ENCODE data around the gene ACBD4.
A peak's percentile ranks its signal among the peaks of the same experiment; 100 is the strongest.

The ACBD4 gene

DNA sequence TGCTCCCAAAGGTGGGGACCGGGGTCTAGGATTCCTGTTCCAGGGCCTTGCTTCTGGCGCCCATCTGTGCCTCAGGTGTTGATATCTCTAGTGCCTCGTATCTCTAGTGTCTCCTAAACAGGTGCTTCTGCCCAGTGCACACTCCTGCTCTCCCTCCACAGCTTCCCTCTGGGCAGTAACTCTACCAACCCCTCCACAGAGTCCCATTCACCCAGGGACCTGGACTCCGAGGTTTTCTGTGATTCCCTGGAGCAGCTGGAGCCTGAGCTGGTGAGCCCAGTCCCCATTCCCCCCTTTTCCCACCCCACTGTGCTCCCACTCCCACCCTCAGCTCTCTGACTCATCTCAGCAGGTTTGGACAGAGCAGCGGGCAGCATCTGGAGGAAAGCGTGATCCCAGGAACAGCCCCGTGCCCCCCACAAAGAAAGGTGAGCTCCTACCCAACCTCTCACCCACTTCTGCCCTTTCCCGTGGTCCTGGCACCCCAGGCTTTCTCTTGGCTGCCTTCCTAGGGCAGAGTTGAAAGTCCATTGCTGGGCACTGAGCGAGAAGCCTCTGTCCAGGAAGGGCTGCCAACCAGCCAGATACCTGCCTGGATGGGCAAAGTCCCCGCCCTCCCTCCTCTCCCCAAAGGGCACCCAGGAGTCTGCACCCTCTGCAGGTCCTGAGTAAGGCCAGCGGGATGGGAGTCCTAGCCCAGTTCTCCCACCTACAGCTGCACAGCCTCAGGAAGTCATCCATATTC, 2.2 kb downstream of the ACBD4 start:
- no peak for DNase-seq

DNA sequence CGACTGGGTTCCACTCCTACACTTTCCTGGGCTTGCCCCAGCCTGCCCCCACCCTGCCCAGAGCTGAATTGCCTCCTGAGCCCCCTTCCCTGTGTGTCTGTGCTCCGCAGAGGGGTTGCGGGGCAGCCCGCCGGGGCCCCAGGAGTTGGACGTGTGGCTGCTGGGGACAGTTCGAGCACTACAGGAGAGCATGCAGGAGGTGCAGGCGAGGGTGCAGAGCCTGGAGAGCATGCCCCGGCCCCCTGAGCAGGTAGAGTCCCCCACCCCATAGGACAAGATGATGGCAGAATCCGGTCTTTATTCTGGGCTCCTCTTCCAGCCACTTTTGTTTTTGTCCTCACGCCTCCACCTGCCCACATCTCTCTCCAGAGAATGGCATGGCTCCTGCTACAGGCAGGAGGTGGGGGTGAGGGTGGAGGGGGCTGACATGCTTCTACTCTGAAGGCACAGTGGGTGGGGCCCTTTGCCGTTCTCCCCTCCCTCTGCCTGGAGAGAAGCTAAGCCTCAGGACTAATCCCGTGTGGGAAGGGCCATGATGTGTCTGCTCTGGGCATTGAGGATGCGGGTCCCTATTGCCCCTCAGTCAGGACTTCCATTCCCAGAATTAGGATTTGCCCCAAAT, 3.5 kb downstream of the ACBD4 start:
- DNase-seq, result no peak

DNA sequence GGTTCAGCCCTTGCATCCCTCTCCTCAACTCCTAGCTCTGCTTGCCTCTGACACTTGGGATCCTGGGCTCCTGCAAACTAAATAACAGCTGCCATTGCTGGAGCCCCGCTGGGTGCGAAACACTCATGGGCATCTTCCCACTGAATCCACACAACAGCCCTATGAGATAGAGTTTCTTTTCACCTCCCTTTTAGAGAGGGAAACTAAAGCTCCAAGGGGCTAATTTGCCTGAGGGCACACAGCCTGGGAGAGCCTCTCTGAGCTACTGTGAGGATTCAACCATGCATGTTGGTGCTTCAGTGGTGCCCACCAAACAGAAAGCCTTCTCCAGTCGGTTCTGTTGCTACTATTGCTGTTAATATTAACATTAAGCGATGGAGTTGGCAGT, 4.0 kb downstream of the ACBD4 start:
- DNase-seq, result no peak

DNA sequence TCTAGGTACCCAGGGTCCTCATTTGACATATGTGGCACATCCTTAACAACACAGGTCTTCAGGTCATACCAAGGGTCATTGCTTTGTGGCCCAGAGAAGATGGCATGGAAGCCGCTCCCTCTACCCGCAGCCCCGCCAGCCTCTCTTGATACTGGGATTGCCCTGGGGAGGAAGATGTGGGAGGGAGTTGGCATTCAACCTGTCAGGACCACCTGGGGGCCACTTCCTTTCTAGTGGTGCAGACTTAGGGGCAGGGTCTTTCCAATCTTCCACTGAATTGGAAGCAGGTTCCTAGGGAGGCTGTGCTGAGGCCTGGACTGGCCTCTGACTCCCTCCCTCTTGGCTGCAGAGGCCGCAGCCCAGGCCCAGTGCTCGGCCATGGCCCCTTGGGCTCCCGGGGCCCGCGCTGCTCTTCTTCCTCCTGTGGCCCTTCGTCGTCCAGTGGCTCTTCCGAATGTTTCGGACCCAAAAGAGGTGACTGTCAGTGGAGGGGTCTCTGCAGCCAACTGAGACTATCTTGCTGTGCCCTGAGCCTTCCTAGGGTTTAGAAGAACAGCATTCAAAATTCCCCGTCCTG, 7.7 kb downstream of the ACBD4 start:
- no peak for DNase-seq

DNA sequence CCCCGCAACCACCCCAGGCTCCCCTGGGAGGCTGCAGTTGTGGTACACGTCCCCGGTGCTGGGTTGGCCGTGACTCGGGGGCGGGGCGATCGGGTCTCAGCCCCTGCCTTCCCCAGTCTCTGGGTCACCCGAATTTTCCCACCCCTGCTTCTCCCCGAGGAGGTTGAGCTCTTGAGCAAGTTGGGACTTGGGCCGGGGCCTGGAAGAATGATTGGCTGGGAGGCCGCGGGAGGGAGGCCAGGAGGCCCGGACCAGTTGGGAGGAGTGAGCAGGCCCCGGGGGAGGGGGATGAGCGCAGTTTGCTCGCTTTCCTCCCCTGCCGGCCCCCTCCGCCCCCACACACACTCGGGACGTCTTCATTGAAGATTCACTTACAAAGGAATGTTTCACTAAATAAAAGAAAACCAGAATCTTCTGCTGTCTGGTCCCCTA, 8.3 kb downstream of the ACBD4 start:
- peak in 3 of 4 experiments; percentile 32 to 53 (median 44) for DNase-seq

DNA sequence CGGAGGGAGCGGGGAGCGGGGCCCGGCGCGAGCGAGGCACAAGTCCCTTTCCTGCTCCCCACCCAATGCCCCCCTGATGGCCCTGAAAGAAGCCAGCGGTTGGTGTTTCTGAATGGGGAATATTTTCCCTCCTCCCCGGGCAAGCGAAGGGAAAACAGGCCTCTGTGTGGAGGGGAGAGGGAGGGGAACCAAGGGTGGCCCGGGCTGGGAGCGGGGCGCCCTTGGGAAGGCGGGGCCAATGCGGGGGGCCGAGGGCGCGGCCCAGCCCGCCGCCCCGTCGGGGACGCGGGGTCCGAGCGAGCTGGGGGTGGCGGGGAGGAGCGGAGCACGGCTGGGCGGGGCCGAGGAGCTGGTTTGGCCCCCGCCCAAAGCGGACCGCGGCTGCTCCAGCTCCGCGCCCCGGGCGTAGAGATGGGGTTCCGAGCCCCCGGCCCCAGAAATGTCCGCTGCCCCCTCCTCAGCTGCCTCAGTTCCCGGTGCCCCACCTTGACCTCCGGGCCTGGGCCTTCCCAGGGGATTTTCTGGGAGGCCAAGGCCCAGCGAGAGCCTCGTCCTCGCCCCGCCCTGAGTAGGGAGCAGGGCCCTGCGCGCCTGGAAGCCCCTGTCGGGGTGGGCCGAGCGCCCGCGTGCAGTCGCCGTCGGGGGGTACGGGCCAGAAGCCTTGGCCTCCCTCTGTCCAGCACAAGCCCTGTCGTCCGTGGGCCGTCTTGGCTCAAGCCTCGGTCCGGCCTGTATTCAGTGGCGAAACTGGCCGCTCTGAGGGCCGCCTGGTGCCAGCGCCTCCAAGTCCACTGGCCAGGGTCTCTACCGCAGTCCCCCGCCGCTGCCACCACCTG, 8.9 kb downstream of the ACBD4 start:
- peak in 2 of 4 experiments; percentile 33 to 45 for DNase-seq

DNA sequence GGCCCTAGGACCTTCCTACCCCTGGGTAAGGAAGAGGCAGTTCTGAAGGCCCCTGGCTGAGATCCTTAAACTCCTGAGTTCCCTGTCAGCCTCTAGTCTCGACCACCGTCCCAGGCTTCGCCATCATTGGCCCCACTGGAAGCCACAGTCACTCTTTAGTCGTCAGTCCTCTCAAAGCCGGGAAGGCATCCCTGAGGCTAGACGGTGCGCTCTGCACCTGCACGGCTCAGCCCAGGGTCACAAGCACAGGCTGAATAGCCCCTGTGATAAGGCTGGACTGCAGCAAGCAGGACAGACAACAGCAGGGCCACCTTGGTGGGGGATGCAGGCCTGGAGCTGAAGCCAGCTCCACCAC, 9.5 kb downstream of the ACBD4 start:
- no peak for DNase-seq

DNA sequence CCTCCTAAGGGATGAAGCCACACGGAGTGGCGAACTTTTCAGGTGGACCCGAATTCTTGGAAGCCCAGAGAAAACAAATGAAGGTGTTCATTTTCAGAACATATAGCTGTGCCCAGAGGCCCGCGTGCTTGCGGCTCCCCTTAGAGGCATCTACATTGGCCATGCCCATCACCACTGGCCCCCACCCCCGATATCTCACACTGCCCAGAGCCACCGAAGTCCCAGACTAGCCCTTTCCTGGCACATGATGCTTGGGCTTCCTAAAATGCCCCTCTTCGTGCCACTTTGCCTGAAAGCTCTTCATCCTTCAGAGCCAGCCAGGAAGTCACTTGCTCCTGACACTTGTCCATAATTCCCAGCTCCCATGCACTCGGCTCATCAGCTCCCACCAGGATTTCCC, 10.7 kb downstream of the ACBD4 start:
- DNase-seq, result no peak

DNA sequence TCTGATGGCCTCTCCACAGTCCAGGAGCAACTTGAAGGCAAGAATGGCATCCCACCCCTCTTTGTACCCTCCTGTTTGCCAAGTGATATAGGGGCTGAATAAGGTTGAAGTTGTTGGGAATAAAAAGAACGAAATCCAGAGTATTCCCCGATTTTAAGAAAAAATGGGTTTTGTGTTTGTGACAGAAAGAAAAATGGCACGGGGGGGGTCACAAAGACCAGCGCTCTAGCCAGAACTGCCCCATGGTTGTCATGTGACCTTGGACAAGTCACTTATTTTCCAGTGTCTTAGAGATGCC, 11.1 kb downstream of the ACBD4 start:
- DNase-seq, result no peak

DNA sequence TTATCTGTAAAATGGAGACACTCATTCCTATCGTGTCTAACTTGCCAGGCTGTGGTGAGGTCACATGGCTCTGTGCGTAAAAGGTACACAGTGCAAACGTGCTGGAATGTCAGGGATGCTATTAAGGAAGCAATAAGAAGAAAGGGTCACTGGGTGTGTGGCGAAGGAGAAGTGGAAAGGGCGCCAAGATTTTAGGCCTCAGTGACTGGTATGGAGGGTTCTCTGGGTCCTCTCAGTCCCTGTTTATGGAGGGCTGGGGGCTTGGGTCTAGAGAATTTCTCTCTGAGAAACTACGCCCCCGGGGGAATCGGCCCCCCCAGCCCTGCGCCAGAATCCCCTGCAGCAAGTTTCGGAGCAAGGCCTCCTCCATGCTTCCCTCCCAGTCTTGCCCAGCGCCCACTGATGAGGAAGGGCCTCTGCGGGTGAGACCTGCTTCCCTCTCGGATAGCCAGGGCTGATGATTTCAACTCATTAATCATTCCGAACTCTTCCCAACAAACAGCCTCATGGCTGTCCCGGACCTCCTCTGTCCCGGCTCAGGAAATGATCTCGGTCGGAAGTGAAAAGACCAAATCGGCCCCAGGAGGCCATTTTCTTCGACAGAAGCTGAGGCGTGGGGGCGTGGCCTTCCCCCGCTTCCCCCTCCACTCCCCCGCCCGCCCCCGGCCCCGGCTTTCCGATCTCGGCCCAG, 11.5 kb downstream of the ACBD4 start:
- peak; percentile 65 to 83 (median 74) for DNase-seq

DNA sequence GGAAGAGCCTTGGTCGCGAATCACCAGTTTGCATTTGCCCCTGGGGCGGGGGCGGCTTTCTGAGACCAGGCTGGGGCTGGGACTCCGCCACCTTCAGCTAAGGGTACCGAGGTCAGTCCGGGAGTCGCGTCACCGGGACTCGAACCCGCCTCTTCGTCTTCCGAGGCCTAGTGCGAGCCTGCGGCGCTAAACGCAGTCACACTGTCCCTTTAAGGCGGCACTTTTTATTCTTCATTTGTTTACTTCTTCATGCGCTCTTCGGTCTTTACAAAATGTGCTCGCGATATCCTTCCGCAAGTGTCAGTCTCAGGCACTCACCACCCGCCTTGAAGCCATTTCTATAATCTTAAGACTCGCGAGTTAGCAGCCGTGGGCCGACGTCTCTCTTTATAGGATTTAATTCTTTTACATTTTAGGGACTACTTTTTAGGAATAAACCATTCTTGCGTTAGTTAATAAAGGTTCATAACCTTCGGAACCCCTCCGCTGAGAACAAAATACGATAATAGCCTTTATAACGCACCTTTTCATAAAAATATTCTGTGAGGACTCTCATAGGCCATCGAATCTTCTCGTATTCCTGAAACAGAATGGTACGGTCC, 12.2 kb downstream of the ACBD4 start:
- peak; percentile 86 to 94 (median 91) for DNase-seq

DNA sequence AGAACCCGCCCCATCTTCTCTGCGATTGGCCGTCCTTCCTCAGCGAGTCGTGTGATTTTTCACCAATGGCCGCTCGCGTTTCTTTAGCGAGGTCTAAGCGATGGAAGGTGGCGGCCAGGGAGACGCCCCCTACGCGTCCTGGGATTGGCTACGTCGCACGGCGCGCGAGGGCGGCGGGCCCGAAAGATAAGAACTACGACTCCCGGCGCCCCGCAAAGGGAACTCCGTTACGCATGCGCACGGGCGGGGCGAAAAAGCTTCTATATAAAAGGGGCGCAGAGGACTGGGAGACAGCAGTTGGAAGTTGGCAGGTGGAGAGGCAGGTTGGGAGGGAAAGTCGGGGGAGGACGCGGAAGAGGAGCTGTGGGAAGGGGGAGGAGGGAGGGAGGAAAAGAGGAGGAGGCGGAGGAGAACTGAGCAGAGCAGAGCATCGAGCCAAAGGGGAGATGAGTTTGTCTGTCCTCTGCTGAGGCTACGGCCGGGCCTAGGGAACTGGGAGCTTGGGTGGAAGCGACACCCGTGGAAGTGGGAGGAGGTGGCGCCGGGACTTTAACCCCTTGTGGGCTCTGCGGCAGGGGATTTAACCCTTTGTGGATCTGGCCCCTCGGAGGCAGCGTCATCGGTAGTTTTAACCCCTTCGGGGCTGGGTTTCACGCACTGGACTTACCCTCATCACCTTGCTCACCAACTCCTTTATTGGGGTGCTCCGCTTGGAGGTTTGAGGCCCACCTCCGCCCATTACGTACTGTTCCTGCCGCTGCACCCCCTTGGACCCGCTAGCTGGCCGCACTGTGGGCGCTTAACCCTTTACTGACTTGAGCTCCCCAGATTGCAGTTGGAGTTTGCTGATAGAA, 12.9 kb downstream of the ACBD4 start, which contains the start of gene HEXIM1:
TSS of gene HEXIM1 (plus strand) at position 293 of the 854 bp plus-strand sequence. CDS start 716 bp downstream, outside the sequence.
- peak; percentile 100 for DNase-seq

DNA sequence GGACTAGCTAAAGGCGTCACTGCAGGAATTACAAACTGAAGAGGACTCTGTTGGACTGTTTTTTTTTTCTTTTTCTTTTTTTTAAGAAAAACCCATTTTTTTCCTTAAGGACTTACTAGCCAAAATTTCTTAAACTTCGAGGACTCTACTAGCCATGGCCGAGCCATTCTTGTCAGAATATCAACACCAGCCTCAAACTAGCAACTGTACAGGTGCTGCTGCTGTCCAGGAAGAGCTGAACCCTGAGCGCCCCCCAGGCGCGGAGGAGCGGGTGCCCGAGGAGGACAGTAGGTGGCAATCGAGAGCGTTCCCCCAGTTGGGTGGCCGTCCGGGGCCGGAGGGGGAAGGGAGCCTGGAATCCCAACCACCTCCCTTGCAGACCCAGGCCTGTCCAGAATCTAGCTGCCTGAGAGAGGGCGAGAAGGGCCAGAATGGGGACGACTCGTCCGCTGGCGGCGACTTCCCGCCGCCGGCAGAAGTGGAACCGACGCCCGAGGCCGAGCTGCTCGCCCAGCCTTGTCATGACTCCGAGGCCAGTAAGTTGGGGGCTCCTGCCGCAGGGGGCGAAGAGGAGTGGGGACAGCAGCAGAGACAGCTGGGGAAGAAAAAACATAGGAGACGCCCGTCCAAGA, 13.7 kb downstream of the ACBD4 start:
- DNase-seq, result peak; percentile 69 to 90 (median 80)

DNA sequence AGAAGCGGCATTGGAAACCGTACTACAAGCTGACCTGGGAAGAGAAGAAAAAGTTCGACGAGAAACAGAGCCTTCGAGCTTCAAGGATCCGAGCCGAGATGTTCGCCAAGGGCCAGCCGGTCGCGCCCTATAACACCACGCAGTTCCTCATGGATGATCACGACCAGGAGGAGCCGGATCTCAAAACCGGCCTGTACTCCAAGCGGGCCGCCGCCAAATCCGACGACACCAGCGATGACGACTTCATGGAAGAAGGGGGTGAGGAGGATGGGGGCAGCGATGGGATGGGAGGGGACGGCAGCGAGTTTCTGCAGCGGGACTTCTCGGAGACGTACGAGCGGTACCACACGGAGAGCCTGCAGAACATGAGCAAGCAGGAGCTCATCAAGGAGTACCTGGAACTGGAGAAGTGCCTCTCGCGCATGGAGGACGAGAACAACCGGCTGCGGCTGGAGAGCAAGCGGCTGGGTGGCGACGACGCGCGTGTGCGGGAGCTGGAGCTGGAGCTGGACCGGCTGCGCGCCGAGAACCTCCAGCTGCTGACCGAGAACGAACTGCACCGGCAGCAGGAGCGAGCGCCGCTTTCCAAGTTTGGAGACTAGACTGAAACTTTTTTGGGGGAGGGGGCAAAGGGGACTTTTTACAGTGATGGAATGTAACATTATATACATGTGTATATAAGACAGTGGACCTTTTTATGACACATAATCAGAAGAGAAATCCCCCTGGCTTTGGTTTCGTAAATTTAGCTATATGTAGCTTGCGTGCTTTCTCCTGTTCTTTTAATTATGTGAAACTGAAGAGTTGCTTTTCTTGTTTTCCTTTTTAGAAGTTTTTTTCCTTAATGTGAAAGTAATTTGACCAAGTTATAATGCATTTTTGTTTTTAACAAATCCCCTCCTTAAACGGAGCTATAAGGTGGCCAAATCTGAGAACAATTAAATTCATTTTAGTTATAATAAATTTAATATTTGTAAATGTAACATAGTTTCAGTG, 14.5 kb downstream of the ACBD4 start:
- peak; percentile 54 to 76 (median 66) for DNase-seq

DNA sequence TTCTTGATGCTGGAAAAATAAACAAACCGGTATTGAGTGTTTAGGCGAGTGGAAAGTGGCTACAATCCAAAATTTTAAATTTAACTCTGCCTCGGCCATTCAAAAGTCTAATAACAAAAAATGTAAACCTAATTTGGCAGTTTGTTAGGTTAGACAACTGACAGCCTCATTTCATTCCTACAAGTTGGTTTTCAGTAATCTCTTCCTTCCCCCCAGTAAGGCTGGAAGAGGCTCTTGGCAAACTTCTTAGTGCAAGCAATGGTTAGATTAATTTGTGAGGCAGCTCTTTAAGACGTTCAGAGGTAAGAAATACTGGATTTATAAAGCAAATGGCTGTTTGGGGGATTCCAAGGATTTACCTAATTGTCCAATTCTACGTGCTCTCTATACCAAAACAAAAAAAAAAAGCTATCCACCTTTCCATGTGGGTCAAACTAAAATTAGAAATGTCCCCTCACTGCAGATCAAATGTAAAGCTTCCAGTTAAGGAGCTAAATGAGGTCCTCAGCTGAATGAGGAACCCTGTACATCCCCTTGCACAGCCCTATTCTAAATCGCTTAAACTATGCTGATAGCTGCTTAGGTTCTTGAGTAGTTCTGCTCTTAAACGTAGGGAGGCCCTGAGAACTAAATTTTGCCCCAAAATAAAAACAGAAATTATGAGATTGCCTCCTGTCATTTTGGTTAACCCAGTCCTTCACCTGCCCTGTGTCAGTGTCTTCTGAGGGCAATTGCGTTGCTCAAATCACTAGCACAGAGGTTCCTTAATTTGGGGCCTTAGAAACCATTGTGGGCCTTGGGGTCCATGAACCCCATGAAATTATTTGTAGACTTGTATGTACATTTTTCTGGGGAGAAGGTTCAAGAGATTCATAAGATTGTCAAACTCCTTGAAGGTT, 15.7 kb downstream of the ACBD4 start:
- DNase-seq, result peak in 3 of 4 experiments; percentile 33 to 62 (median 51)

DNA sequence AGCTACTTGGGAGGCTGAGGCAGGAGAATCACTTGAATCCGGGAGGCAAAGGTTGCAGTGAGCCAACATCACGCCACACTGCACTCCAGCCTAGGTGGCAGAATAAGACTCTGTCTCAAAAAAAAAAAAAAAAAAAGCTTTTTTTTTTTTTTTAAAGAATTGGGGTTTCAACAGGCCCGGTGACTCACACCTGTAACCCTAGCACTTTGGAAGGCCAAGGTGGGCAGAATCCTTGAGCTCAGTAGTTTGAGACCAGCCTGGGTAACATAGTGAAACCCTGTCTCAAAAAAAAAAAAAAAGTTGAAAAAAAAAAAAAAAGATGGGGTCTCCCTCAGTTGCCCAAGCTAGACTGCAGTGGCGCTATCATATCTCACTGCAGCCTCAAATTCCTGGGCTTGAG, 19.5 kb downstream of the ACBD4 start:
- DNase-seq, result no peak

DNA sequence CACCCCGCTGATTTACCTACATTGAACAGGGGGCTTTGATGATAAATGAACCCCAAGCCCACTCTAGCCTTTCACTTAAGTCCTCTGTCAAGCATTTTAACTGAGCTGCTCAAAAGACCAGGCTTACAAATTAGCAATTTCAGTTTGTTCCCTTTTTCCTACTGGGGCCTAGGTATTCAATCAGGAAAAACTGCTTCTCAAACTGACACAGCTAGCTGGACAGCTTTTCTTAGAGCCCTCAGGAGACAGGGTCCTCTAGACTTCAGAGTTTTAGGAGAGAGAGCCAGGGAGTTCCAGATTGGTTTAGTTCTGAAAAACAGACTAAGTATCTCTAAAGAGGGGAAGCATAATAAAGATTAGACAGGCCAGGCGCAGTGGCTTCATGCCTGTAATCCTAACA, 20.0 kb downstream of the ACBD4 start:
- no peak for DNase-seq

DNA sequence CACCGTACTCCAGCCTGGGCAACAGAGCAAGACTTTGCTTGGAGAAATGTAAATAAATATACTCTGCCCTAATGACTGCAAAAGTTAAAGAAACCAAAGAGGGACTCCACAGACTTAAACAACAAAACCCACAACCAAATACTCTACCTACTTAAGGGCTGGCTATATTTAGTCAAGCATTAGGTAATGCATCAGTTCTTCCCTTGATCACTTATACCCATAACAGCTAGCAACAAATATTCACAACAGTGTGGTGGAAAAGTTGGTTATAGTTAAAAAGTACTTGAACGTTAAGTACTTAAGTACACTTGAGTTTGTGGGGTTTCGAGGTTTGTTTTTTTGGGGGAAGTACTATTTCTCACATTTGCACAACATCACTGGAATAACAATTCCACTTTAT, 20.8 kb downstream of the ACBD4 start:
- no peak for DNase-seq

Measured in suppressor macrophage (primary cell).